Activated effector memory CD4-positive, alpha-beta T cell treated with Interleukin-2 at 50 U/mL for 16 hours (primary cell): ENCODE data around the gene NRAP.

Experiments
- DNase-seq: peaks from one replicate; pipeline ENCODE4 v3.0.0-alpha.2; 2020

Gene NRAP

GRCh38 chr10:113555245-113555644, 108.6 kb downstream of the NRAP start:
- DNase-seq: no peak

- no peak for DNase-seq
Observed at GRCh38 chr10:113554214-113554613, 109.6 kb downstream of the NRAP start.

- no peak for DNase-seq
Observed at GRCh38 chr10:113553149-113553548, 110.7 kb downstream of the NRAP start.

GRCh38 chr10:113552701-113553100, 111.1 kb downstream of the NRAP start, which contains the start of gene HABP2:
TSS of gene HABP2 (plus strand) at chr10:113553053. CDS start at chr10:113553122, 69 bp downstream.
- DNase-seq: no peak

- DNase-seq: no peak
Observed at GRCh38 chr10:113552014-113552413, 111.8 kb downstream of the NRAP start.

GRCh38 chr10:113550365-113550764, 113.5 kb downstream of the NRAP start:
- no peak for DNase-seq

GRCh38 chr10:113549856-113550255, 114.0 kb downstream of the NRAP start:
- no peak for DNase-seq

- DNase-seq: no peak
Observed at GRCh38 chr10:113547426-113547825, 116.4 kb downstream of the NRAP start.

- DNase-seq: no peak
Observed at GRCh38 chr10:113544392-113544791, 119.4 kb downstream of the NRAP start.

- DNase-seq: no peak
Observed at GRCh38 chr10:113543107-113543955, 120.5 kb downstream of the NRAP start.

GRCh38 chr10:113541549-113541927, 122.3 kb downstream of the NRAP start:
- no peak for DNase-seq

GRCh38 chr10:113540845-113541548, 122.8 kb downstream of the NRAP start:
- no peak for DNase-seq

GRCh38 chr10:113539789-113540188, 124.1 kb downstream of the NRAP start:
- no peak for DNase-seq
